ENCODE measurements around the gene TIMM17A. TPM values are rescaled to one million over a fixed set of nuclear protein-coding genes. Genes with fewer than 3 reads are reported as not detected.

TIMM17A gene
- total and polyA plus RNA-seq, 2 experiments from 2014 or later = 65.0 to 90.1 TPM

GRCh38 chr1:201983380-201983805 lies 28.1 kb downstream of the TIMM17A start:
- peaks cover 19% of the 10 kb centered on the region for H4K20me1 ChIP-seq (ENCODE audit: insufficient read depth, poor library complexity, severe bottlenecking)
- peak overlapping the region; percentile 84 for H3K4me2 ChIP-seq
- WGBS (ENCODE audit: low lambda C conversion rate, missing lambda C conversion rate) = 7% methylated on average over 11 of the region's 11 CpGs
- no peaks in the 10 kb centered on the region for H3K27me3 ChIP-seq
- peak overlapping the region; percentile 14 for H2AFZ ChIP-seq
- peak overlapping the region; percentile 91 for H3K27ac ChIP-seq
- peaks cover 48% of the 10 kb centered on the region for H3K79me2 ChIP-seq
- no peaks in the 10 kb centered on the region for H3K36me3 ChIP-seq (replicated peaks; ENCODE audit: insufficient read depth, low read depth)
- H3K4me3 ChIP-seq = peak overlapping the region; percentile 99
- no peak for DNase-seq (ENCODE audit: low spot score)
- H3K4me1 ChIP-seq (ENCODE audit: insufficient read depth) = peaks cover 9% of the 10 kb centered on the region
- H3K9me2 ChIP-seq (replicated peaks; ENCODE audit: insufficient read depth) = no peaks in the 10 kb centered on the region
- no peaks in the 10 kb centered on the region for H3K9me3 ChIP-seq (ENCODE audit: low read depth)
- TF ChIP-seq CTCF (IDR thresholded peaks at IDR 0.05; ENCODE audit: poor library complexity) (no peak), EZH2 (IDR thresholded peaks at IDR 0.05; ENCODE audit: borderline replicate concordance) (no peak), EZH2phosphoT487 (IDR thresholded peaks at IDR 0.05; ENCODE audit: low read depth, severe bottlenecking, unreplicated experiment) (no peak)

GRCh38 chr1:201984446-201984845 lies 29.1 kb downstream of the TIMM17A start:
- H2AFZ ChIP-seq = no peak overlapping the region
- peaks cover 53% of the 10 kb centered on the region for H3K79me2 ChIP-seq
- DNase-seq (ENCODE audit: low spot score) = no peak
- no peak overlapping the region for H3K4me3 ChIP-seq
- H3K4me1 ChIP-seq (ENCODE audit: insufficient read depth) = peaks cover 9% of the 10 kb centered on the region
- 94% methylated on average over 3 of the region's 3 CpGs for WGBS (ENCODE audit: low lambda C conversion rate, missing lambda C conversion rate)
- no peaks in the 10 kb centered on the region for H3K36me3 ChIP-seq (replicated peaks; ENCODE audit: insufficient read depth, low read depth)
- no peak overlapping the region for H3K27ac ChIP-seq
- no peaks in the 10 kb centered on the region for H3K9me3 ChIP-seq (ENCODE audit: low read depth)
- no peaks in the 10 kb centered on the region for H3K9me2 ChIP-seq (replicated peaks; ENCODE audit: insufficient read depth)
- H4K20me1 ChIP-seq (ENCODE audit: insufficient read depth, poor library complexity, severe bottlenecking) = peaks cover 25% of the 10 kb centered on the region
- H3K4me2 ChIP-seq = peak overlapping the region; percentile 84
- TF ChIP-seq EZH2 (IDR thresholded peaks at IDR 0.05; ENCODE audit: borderline replicate concordance) (no peak), EZH2phosphoT487 (IDR thresholded peaks at IDR 0.05; ENCODE audit: low read depth, severe bottlenecking, unreplicated experiment) (no peak), CTCF (IDR thresholded peaks at IDR 0.05; ENCODE audit: poor library complexity) (no peak)
- no peaks in the 10 kb centered on the region for H3K27me3 ChIP-seq

- Histone ChIP-seq H4K20me1 (ENCODE audit: insufficient read depth, poor library complexity, severe bottlenecking) (peaks cover 25% of the 10 kb centered on the region), H3K27ac (no peak overlapping the region), H3K4me2 (no peak overlapping the region), H3K79me2 (peaks cover 53% of the 10 kb centered on the region), H3K27me3 (no peaks in the 10 kb centered on the region), H3K9me2 (replicated peaks; ENCODE audit: insufficient read depth) (no peaks in the 10 kb centered on the region), H3K4me3 (no peak overlapping the region), H3K36me3 (replicated peaks; ENCODE audit: insufficient read depth, low read depth) (no peaks in the 10 kb centered on the region), H3K9me3 (ENCODE audit: low read depth) (no peaks in the 10 kb centered on the region), H3K4me1 (ENCODE audit: insufficient read depth) (peaks cover 9% of the 10 kb centered on the region), H2AFZ (no peak overlapping the region)
- WGBS (ENCODE audit: low lambda C conversion rate, missing lambda C conversion rate) = 64% methylated on average over 2 of the region's 2 CpGs
- TF ChIP-seq EZH2 (IDR thresholded peaks at IDR 0.05; ENCODE audit: borderline replicate concordance) = no peak
- no peak for TF ChIP-seq EZH2phosphoT487 (IDR thresholded peaks at IDR 0.05; ENCODE audit: low read depth, severe bottlenecking, unreplicated experiment)
- no peak for TF ChIP-seq CTCF (IDR thresholded peaks at IDR 0.05; ENCODE audit: poor library complexity)
- no peak for DNase-seq (ENCODE audit: low spot score)
These were observed 30.1 kb downstream of the TIMM17A start for GRCh38 chr1:201985355-201985754.

GRCh38 chr1:201988601-201989000 lies 33.3 kb downstream of the TIMM17A start:
- no peak overlapping the region for H3K27ac ChIP-seq
- WGBS (ENCODE audit: low lambda C conversion rate, missing lambda C conversion rate) = 83% methylated on average over 7 of the region's 7 CpGs
- peaks cover 52% of the 10 kb centered on the region for H3K79me2 ChIP-seq
- H3K27me3 ChIP-seq = no peaks in the 10 kb centered on the region
- H3K9me3 ChIP-seq (ENCODE audit: low read depth) = no peaks in the 10 kb centered on the region
- H3K4me2 ChIP-seq = no peak overlapping the region
- DNase-seq (ENCODE audit: low spot score) = no peak
- peaks cover 4% of the 10 kb centered on the region for H3K36me3 ChIP-seq (replicated peaks; ENCODE audit: insufficient read depth, low read depth)
- TF ChIP-seq EZH2 (IDR thresholded peaks at IDR 0.05; ENCODE audit: borderline replicate concordance) = no peak
- H3K9me2 ChIP-seq (replicated peaks; ENCODE audit: insufficient read depth) = no peaks in the 10 kb centered on the region
- no peak overlapping the region for H3K4me3 ChIP-seq
- no peak overlapping the region for H2AFZ ChIP-seq
- peaks cover 9% of the 10 kb centered on the region for H3K4me1 ChIP-seq (ENCODE audit: insufficient read depth)
- peaks cover 25% of the 10 kb centered on the region for H4K20me1 ChIP-seq (ENCODE audit: insufficient read depth, poor library complexity, severe bottlenecking)

Measured in hepatocyte (in vitro differentiated cells).